Muscle layer of duodenum (tissue), 2 donors: ENCODE data around the gene OR2K2.
A peak's percentile ranks its signal among the peaks of the same experiment; 100 is the strongest.
"Not testable (repeated sequence)": the region's sequence is repeated elsewhere in the genome, so short reads cannot be mapped to it uniquely, and the experiment has no call there.

Experiments used
- H3K27ac ChIP-seq: one replicate; pipeline ENCODE4 v1.7.0; 2013; ENCODE audit warnings: mild to moderate bottlenecking, low read length
- H3K27me3 ChIP-seq: one replicate; pipeline ENCODE4 v1.7.0; 2013; ENCODE audit warnings: low read depth, mild to moderate bottlenecking, control low read depth, low read length
- H3K36me3 ChIP-seq, 2 donors: one replicate each; pipeline ENCODE4 v1.7.0; 2013; ENCODE audit warnings: low read length in 2 of 2, control low read depth in 1 of 2, mild to moderate bottlenecking in 1 of 2; ENCODE audit not compliant: insufficient read depth in 2 of 2, control insufficient read depth in 1 of 2
- H3K4me1 ChIP-seq, 2 donors: one replicate each; pipeline ENCODE4 v1.7.0; 2013; ENCODE audit warnings: low read length in 2 of 2, mild to moderate bottlenecking in 2 of 2, control low read depth in 1 of 2, moderate library complexity in 1 of 2; ENCODE audit not compliant: insufficient read depth in 2 of 2, control insufficient read depth in 1 of 2
- H3K4me3 ChIP-seq, 2 donors: one replicate each; pipeline ENCODE4 v1.7.0; 2013; ENCODE audit warnings: low read length in 2 of 2, low read depth in 1 of 2, mild to moderate bottlenecking in 1 of 2
- H3K9me3 ChIP-seq, 2 donors: one replicate each; pipeline ENCODE4 v1.7.0; 2013; ENCODE audit warnings: low read length in 2 of 2, control low read depth in 1 of 2, mild to moderate bottlenecking in 1 of 2; ENCODE audit not compliant: control insufficient read depth in 1 of 2
- donor health status: healthy.

Gene OR2K2

GRCh38 chr9:111348821-111349271, 18.8 kb upstream of the OR2K2 start:
- Histone ChIP-seq H3K27me3 (no peaks in the 10 kb centered on the region), H3K36me3 (no peaks in the 10 kb centered on the region), H3K4me1 (no peaks in the 10 kb centered on the region), H3K9me3 (no peaks in the 10 kb centered on the region), H3K4me3 (no peak overlapping the region), H3K27ac (peak overlapping the region; percentile 56)

GRCh38 chr9:111334318-111334863, 4.4 kb upstream of the OR2K2 start:
- not testable (repeated sequence) for H3K9me3 ChIP-seq, H3K36me3 ChIP-seq, H3K4me3 ChIP-seq, H3K27me3 ChIP-seq, H3K27ac ChIP-seq, H3K4me1 ChIP-seq

GRCh38 chr9:111320631-111321030, 9.4 kb downstream of the OR2K2 start:
- no peaks in the 10 kb centered on the region for H3K4me1 ChIP-seq

GRCh38 chr9:111316796-111317195, 13.2 kb downstream of the OR2K2 start:
- Histone ChIP-seq H3K36me3 (no peaks in the 10 kb centered on the region), H3K27me3 (no peaks in the 10 kb centered on the region), H3K4me1 (no peaks in the 10 kb centered on the region), H3K27ac (no peak overlapping the region), H3K4me3 (no peak overlapping the region), H3K9me3 (no peaks in the 10 kb centered on the region)

More at GRCh38 chr9:111320631-111321030, 9.4 kb downstream of the OR2K2 start:
- no peaks in the 10 kb centered on the region for H3K9me3 ChIP-seq
- no peak overlapping the region for H3K27ac ChIP-seq
- no peak overlapping the region for H3K4me3 ChIP-seq
- no peaks in the 10 kb centered on the region for H3K36me3 ChIP-seq
- H3K27me3 ChIP-seq = no peaks in the 10 kb centered on the region

- no peaks in the 10 kb centered on the region for H3K4me1 ChIP-seq
- no peaks in the 10 kb centered on the region for H3K36me3 ChIP-seq
- H3K9me3 ChIP-seq = no peaks in the 10 kb centered on the region
- H3K27me3 ChIP-seq = no peaks in the 10 kb centered on the region
- no peak overlapping the region for H3K27ac ChIP-seq
- H3K4me3 ChIP-seq = no peak overlapping the region
Measured at GRCh38 chr9:111305914-111306313, 24.1 kb downstream of the OR2K2 start.

- not testable (repeated sequence) for H3K4me3 ChIP-seq, H3K4me1 ChIP-seq, H3K9me3 ChIP-seq, H3K36me3 ChIP-seq, H3K27ac ChIP-seq, H3K27me3 ChIP-seq
Measured at GRCh38 chr9:111304000-111304399, 26.0 kb downstream of the OR2K2 start.

GRCh38 chr9:111301195-111301594, 28.8 kb downstream of the OR2K2 start:
- Histone ChIP-seq H3K4me1 (peaks cover 0 to 3% of the 10 kb centered on the region in 2 donors), H3K4me3 (no peak overlapping the region), H3K9me3 (no peaks in the 10 kb centered on the region), H3K36me3 (no peaks in the 10 kb centered on the region), H3K27ac (no peak overlapping the region), H3K27me3 (no peaks in the 10 kb centered on the region)

GRCh38 chr9:111300140-111300735, 29.8 kb downstream of the OR2K2 start:
- Histone ChIP-seq H3K4me1 (peaks cover 0 to 3% of the 10 kb centered on the region in 2 donors), H3K4me3 (no peak overlapping the region), H3K36me3 (no peaks in the 10 kb centered on the region), H3K27me3 (no peaks in the 10 kb centered on the region), H3K9me3 (no peaks in the 10 kb centered on the region), H3K27ac (no peak overlapping the region)

- H3K27ac ChIP-seq, H3K4me1 ChIP-seq, H3K36me3 ChIP-seq, H3K9me3 ChIP-seq, H3K4me3 ChIP-seq, H3K27me3 ChIP-seq: not testable (repeated sequence)
Measured at GRCh38 chr9:111299599-111299966, 30.4 kb downstream of the OR2K2 start.

- Histone ChIP-seq H3K4me3 (no peak overlapping the region), H3K27ac (peak overlapping the region; percentile 65), H3K9me3 (no peaks in the 10 kb centered on the region), H3K27me3 (no peaks in the 10 kb centered on the region), H3K36me3 (no peaks in the 10 kb centered on the region), H3K4me1 (peaks cover 0 to 3% of the 10 kb centered on the region in 2 donors)
Measured at GRCh38 chr9:111298731-111299598, 31.1 kb downstream of the OR2K2 start.

GRCh38 chr9:111298111-111298510, 31.9 kb downstream of the OR2K2 start:
- Histone ChIP-seq H3K4me3 (no peak overlapping the region), H3K9me3 (no peaks in the 10 kb centered on the region), H3K4me1 (peaks cover 0 to 3% of the 10 kb centered on the region in 2 donors), H3K27me3 (no peaks in the 10 kb centered on the region), H3K36me3 (no peaks in the 10 kb centered on the region), H3K27ac (no peak overlapping the region)
